Peyer's patch (tissue), 4 donors: Measurements from ENCODE around the gene RPL19. TPM values are rescaled to one million over a fixed set of nuclear protein-coding genes. Genes with fewer than 3 reads are reported as not detected.
A peak's percentile ranks its signal among the peaks of the same experiment; 100 is the strongest.

ENCODE experiments used
- DNase-seq, 3 donors: peaks; one replicate each; pipeline ENCODE4 v3.0.0-alpha.2; 2017 to 2019
- H3K27ac ChIP-seq, 4 donors: fragments of 200-600 bp; sonication (generic); one replicate each; pipeline ENCODE4 v1.5.1; 2016 to 2019
- H3K27me3 ChIP-seq, 2 donors: fragments of 200-600 bp; sonication (generic); one replicate each; pipeline ENCODE4 v1.5.1; 2019
- H3K36me3 ChIP-seq, 3 donors: fragments of 200-600 bp; sonication (generic); one replicate each; pipeline ENCODE4 v1.5.1; 2016 to 2019
- H3K4me1 ChIP-seq, 4 donors: fragments of 200-600 bp; sonication (generic); one replicate each; pipeline ENCODE4 v1.5.1; 2016 to 2019
- H3K4me3 ChIP-seq, 4 donors: fragments of 200-600 bp; sonication (generic); 1 replicate in 3 of 4; 2 replicates in 1 of 4; pipeline ENCODE4 v1.5.1; 2016 to 2019; ENCODE audit warnings: mild to moderate bottlenecking in 1 of 4
- H3K9me3 ChIP-seq, 4 donors: fragments of 200-600 bp; sonication (generic); one replicate each; pipeline ENCODE4 v1.5.1; 2016 to 2019; ENCODE audit warnings: mild to moderate bottlenecking in 1 of 4
- POLR2A ChIP-seq, 2 donors: fragments of 450-650 bp; IDR thresholded peaks; one replicate each; pipeline ENCODE4 v1.5.1; 2017; ENCODE audit warnings: antibody characterized with exemption in 2 of 2, mild to moderate bottlenecking in 2 of 2, moderate library complexity in 2 of 2
- total RNA-seq, 4 donors: library from RNA; depleted of rRNA; stranded (reverse); fragments of >200 nt; gene quantifications; one replicate each; pipeline ENCODE4 v1.1.0, GENCODE V29; 2016
- TF ChIP-seq, protein P1 (sequence below), 6 experiments: fragments of 450-650 bp in 4 of 6; fragments of 200-600 bp in 2 of 6; sonication (generic) in 1 of 6; IDR thresholded peaks; one replicate each; pipeline ENCODE4 v1.5.1; 2017 to 2019; ENCODE audit warnings: antibody characterized with exemption in 6 of 6, mild to moderate bottlenecking in 3 of 6, moderate library complexity in 1 of 6

The RPL19 gene
- total RNA-seq, 4 donors from 2014 or later = 932 to 2,029 (median 1,420) TPM

DNA sequence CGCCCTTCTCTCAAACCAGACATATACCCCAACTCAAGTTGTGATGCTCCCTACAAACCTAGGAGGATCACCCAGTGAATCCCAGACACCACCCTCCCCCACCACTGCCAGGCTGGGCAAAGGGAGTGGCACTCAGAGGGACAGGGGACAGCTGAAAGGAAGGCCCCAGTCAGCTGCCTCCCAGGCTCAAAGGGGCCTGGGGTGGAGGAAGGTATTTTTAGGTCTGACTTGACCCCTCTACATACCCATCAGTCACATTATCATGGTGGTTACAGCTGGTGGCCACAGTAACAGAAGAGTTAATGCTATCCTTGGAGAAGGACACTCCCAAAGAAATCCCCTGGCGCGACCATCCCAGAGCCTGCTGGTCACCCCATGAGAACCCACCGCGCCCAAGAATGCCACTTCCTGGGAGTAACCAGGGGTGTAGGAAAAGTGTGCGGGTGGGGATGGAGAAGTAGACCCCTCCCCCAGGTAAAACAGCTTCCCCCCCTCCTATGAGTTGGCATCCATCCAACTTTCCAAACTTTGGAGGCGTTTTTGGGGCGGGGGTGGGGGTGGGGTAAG, 3.8 kb upstream of the RPL19 start:
- H3K4me1 ChIP-seq = peaks cover 0 to 22% (median 17%) of the 10 kb centered on the region in 4 donors
- DNase-seq = peak in 1 of 3 donors; percentile 22
- H3K4me3 ChIP-seq = peak overlapping the region; percentile 62 to 72 (median 68)
- H3K27ac ChIP-seq = peak overlapping the region in 3 of 4 donors; percentile 5 to 79 (median 52)
- TF ChIP-seq, protein P1, sequence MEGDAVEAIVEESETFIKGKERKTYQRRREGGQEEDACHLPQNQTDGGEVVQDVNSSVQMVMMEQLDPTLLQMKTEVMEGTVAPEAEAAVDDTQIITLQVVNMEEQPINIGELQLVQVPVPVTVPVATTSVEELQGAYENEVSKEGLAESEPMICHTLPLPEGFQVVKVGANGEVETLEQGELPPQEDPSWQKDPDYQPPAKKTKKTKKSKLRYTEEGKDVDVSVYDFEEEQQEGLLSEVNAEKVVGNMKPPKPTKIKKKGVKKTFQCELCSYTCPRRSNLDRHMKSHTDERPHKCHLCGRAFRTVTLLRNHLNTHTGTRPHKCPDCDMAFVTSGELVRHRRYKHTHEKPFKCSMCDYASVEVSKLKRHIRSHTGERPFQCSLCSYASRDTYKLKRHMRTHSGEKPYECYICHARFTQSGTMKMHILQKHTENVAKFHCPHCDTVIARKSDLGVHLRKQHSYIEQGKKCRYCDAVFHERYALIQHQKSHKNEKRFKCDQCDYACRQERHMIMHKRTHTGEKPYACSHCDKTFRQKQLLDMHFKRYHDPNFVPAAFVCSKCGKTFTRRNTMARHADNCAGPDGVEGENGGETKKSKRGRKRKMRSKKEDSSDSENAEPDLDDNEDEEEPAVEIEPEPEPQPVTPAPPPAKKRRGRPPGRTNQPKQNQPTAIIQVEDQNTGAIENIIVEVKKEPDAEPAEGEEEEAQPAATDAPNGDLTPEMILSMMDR (IDR thresholded peaks at IDR 0.05) = no peak
- TF ChIP-seq POLR2A (IDR thresholded peaks at IDR 0.05) = no peak
- H3K36me3 ChIP-seq = peaks cover 0 to 2% (median 0%) of the 10 kb centered on the region in 3 donors
- no peaks in the 10 kb centered on the region for H3K9me3 ChIP-seq
- no peaks in the 10 kb centered on the region for H3K27me3 ChIP-seq

DNA sequence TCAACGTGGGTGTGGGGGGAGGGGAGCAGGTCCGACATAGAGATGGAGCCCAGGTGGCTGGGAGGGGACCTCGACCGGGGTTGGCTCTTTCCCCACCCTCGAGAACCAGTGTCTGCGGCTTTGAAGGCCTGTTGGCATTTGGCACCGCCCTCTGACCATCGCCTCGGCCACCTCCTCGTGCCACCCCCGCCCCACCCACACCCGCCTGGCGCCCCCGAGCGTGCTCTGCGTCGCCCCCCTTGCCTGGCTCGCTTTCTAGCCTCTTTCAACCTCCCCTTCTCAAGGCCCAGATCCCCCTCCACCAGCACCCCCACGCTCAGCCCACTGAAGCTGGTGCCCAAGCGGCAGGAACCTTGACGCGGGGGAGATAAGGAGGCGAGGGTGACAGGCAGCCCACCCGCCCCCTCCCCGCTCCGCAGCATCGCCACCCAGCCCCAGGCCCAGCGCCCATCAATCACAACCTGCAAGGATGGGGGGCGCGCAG, 3.2 kb upstream of the RPL19 start:
- peak overlapping the region; percentile 62 to 72 (median 68) for H3K4me3 ChIP-seq
- peak overlapping the region; percentile 52 to 79 (median 65) for H3K27ac ChIP-seq
- H3K4me1 ChIP-seq = peaks cover 0 to 27% (median 20%) of the 10 kb centered on the region in 4 donors
- peaks cover 0 to 7% (median 0%) of the 10 kb centered on the region in 3 donors for H3K36me3 ChIP-seq
- H3K9me3 ChIP-seq = no peaks in the 10 kb centered on the region
- no peaks in the 10 kb centered on the region for H3K27me3 ChIP-seq
- no peak for TF ChIP-seq POLR2A (IDR thresholded peaks at IDR 0.05)
- TF ChIP-seq, protein P1 (IDR thresholded peaks at IDR 0.05) = no peak
- DNase-seq = peak in 1 of 3 donors; percentile 55

DNA sequence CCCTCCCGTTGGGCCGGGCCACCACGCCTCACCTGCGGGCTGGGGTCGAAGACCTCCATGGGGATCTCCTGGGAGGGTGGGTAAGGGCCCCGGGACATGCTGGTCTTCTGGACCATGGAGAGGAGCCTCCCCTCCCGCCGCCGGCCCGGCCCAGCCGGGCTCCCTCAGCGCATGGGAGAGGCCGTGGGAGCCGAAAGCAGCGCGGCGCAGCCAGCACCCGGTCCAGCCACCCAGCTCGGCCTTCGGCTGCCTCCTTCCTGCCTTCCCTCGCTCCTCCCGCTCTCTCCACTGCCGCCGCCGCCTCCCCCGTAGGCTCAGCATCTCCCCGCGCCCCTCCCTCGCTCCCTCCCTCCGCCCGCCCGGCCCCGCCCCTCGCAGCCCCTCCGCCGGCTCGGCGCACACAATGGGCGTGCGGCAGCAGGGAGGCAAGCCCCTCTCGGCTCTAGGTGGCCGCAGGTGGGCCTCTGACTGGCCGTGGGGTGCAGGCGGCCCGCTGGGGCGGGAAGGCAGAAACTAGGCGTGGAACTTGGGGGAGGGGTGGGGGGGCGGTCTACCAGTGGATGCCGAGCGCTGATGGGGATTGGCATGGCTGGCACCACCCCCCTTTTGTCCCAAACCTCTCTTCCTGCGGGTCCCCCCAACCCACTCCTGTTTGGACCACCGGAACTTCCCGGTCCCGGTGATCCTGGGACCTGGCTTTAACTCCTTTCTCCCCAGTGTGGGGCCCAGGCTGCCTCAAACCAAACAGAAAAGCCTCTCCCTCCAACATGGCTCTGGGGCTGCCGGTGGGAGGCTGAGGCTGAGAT, 2.5 kb upstream of the RPL19 start, which contains the start of gene CACNB1:
Gene CACNB1, minus strand, starts transcription at position 290 of the 806 bp plus-strand sequence. Its CDS starts 174 bp downstream, at position 116.
- TF ChIP-seq, protein P1 (IDR thresholded peaks at IDR 0.05) = no peak
- TF ChIP-seq POLR2A (IDR thresholded peaks at IDR 0.05) = peak in 1 of 2 donors; percentile 25
- Histone ChIP-seq H3K4me1 (peaks cover 0 to 30% (median 21%) of the 10 kb centered on the region in 4 donors), H3K27ac (peak within 1 kb of the TSS; percentile 52 to 79 (median 65)), H3K4me3 (peak within 1 kb of the TSS; percentile 62 to 72 (median 68)), H3K27me3 (no peaks in the 10 kb centered on the region), H3K36me3 (peaks cover 0 to 14% (median 0%) of the 10 kb centered on the region in 3 donors), H3K9me3 (no peaks in the 10 kb centered on the region)
- peak; percentile 74 to 87 (median 76) for DNase-seq

DNA sequence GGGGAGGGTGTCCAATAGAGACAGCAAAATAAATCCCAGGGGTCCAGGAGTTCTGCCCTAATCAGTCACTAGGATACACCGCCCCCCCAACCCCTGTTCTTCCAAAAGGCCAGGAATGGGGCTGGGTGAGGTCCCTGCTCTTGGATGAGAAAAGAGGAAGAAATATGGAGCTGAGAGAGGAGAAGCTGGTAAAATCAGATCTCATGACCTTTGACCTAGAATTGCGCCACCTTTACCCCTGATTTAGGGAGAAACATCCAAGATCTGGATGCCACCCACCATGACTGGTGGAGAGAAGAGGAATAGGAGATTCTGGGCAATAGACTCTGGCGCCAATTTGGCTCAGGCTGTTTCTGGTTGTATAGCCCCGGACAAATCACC, 1.9 kb upstream of the RPL19 start:
- H3K27ac ChIP-seq = peak overlapping the region in 3 of 4 donors; percentile 65 to 79 (median 65)
- peaks cover 0 to 30% (median 21%) of the 10 kb centered on the region in 4 donors for H3K4me1 ChIP-seq
- no peak for DNase-seq
- H3K36me3 ChIP-seq = peaks cover 0 to 20% (median 0%) of the 10 kb centered on the region in 3 donors
- H3K9me3 ChIP-seq = no peaks in the 10 kb centered on the region
- H3K27me3 ChIP-seq = no peaks in the 10 kb centered on the region
- no peak for TF ChIP-seq POLR2A (IDR thresholded peaks at IDR 0.05)
- TF ChIP-seq, protein P1 (IDR thresholded peaks at IDR 0.05) = no peak
- H3K4me3 ChIP-seq = peak overlapping the region; percentile 62 to 72 (median 68)

DNA sequence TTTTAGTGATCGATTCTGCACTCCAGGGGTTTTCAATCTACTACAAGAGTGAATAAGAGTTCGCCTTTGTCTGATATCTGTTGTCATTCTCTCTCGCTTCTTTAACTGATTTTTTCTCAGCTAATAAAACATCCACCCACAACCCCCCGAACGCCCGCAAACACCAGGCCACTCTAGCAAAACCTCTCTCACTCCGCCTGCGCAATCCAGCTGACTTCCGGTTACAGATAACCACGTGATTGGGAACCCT, 338 bp upstream of the RPL19 start:
- Histone ChIP-seq H3K4me3 (peak overlapping the region; percentile 62 to 92 (median 76)), H3K9me3 (no peaks in the 10 kb centered on the region), H3K4me1 (peaks cover 0 to 30% (median 21%) of the 10 kb centered on the region in 4 donors), H3K36me3 (peaks cover 0 to 36% (median 0%) of the 10 kb centered on the region in 3 donors), H3K27me3 (no peaks in the 10 kb centered on the region), H3K27ac (peak overlapping the region; percentile 92 to 98 (median 93))
- peak; percentile 84 to 96 (median 89) for DNase-seq
- TF ChIP-seq, protein P1 (IDR thresholded peaks at IDR 0.05) = no peak
- TF ChIP-seq POLR2A (IDR thresholded peaks at IDR 0.05) = peak in 1 of 2 donors; percentile 22
